K562 (cell line): ENCODE results near the gene PLXNB2. TPM values are rescaled to one million over a fixed set of nuclear protein-coding genes. Genes with fewer than 3 reads are reported as not detected.

Source experiments
- ATAC-seq: fragments of 200-7000 bp; cut with Tn5 transposase; 3 replicates; pipeline ENCODE4 v1.9.1; 2020; ENCODE audit warnings: moderate library complexity
- BruUV-seq: library from RNA; stranded (reverse); fragments of 400-500 nt; replicated peaks from 2 replicates; lab custom pipeline; 2021; lab: Mats Ljungman, UMichigan
- CTCF ChIA-PET: fragments of 300-600 bp; formaldehyde crosslinking; extraction: SDS; loops from one replicate; lab custom pipeline; 2021; ENCODE audit warnings: low intra/inter-chr PET ratio; lab: Yijun Ruan, JAX
- POLR2A ChIA-PET: fragments of 300-600, 350-650 bp; sonication (Branson Sonifier 250); formaldehyde crosslinking; extraction: SDS; loops from one replicate; lab custom pipeline; 2021; ENCODE audit warnings: antibody characterized with exemption, inconsistent platforms; lab: Yijun Ruan, JAX
- DNase-seq, 4 experiments: peaks; one replicate each; pipeline versions ENCODE4 v3.0.0 to v3.0.0-alpha.2; 2011 to 2018; ENCODE audit warnings: low spot score in 3 of 4, mixed read lengths in 3 of 4; ENCODE audit errors: extremely low read depth in 1 of 4
- FAIRE-seq: peaks from 2 replicates; lab custom pipeline; 2011; peaks lifted over from hg19 to GRCh38; lab: Jason Lieb, UNC
- H2AFZ ChIP-seq: 2 replicates; pipeline ENCODE4 v1.6.0; 2011; ENCODE audit warnings: low read depth, low read length, control low read depth, inconsistent platforms
- H3K27ac ChIP-seq: fragments of 200-600 bp; 3 replicates; pipeline ENCODE4 v1.8.0; 2011; ENCODE audit warnings: low read depth, mild to moderate bottlenecking, control low read depth, inconsistent platforms, low read length, moderate library complexity, mixed read lengths; ENCODE audit errors: extremely low read depth
- H3K27me3 ChIP-seq, 2 experiments: fragments of 300-600 bp in 1 of 2; 2 replicates in 1 of 2; 3 replicates in 1 of 2; pipeline versions ENCODE4 v1.6.0 to v1.8.0; 2011; ENCODE audit warnings: inconsistent platforms in 2 of 2, low read length in 2 of 2, mild to moderate bottlenecking in 1 of 2, mixed read lengths in 1 of 2, moderate library complexity in 1 of 2; ENCODE audit not compliant: control insufficient read depth in 2 of 2, insufficient read depth in 2 of 2
- H3K36me3 ChIP-seq: fragments of 300-600 bp; 3 replicates; pipeline ENCODE4 v1.8.0; 2011; ENCODE audit warnings: mild to moderate bottlenecking, low read length, inconsistent platforms; ENCODE audit not compliant: control insufficient read depth, insufficient read depth
- H3K4me1 ChIP-seq, 2 experiments: fragments of 200-600 bp in 1 of 2; replicated peaks in 1 of 2; 2 replicates in 1 of 2; 3 replicates in 1 of 2; pipeline versions ENCODE4 v1.5.1 to v1.8.0; 2011; ENCODE audit warnings: inconsistent platforms in 2 of 2, low read length in 2 of 2, mild to moderate bottlenecking in 1 of 2, mixed read lengths in 1 of 2, moderate library complexity in 1 of 2; ENCODE audit not compliant: control insufficient read depth in 2 of 2, insufficient read depth in 2 of 2
- H3K4me2 ChIP-seq: 2 replicates; pipeline ENCODE4 v1.6.1; 2011; ENCODE audit warnings: low read length, control low read depth, inconsistent platforms, mixed read lengths; ENCODE audit not compliant: insufficient read depth
- H3K4me3 ChIP-seq: fragments of 200-600 bp; sonication (generic), shearing (Covaris generic); 2 replicates; pipeline ENCODE4 v1.5.1; 2016; ENCODE audit warnings: control low read depth, inconsistent platforms
- H3K79me2 ChIP-seq: fragments of 200-600 bp; 3 replicates; pipeline ENCODE4 v1.8.0; 2011; ENCODE audit warnings: low read length, inconsistent platforms; ENCODE audit not compliant: control insufficient read depth, insufficient read depth
- H3K9ac ChIP-seq, 2 experiments: 2 replicates each; pipeline versions ENCODE4 v1.6.0 to v1.6.1; 2011; ENCODE audit warnings: low read depth in 2 of 2, low read length in 2 of 2, control low read depth in 1 of 2, inconsistent platforms in 1 of 2, mild to moderate bottlenecking in 1 of 2, mixed read lengths in 1 of 2; ENCODE audit not compliant: insufficient read depth in 1 of 2
- H3K9me1 ChIP-seq: one replicate; pipeline ENCODE4 v1.6.0; 2011; ENCODE audit warnings: inconsistent platforms, mild to moderate bottlenecking, low read length, moderate library complexity; ENCODE audit not compliant: control insufficient read depth, insufficient read depth
- H3K9me3 ChIP-seq: replicated peaks from 2 replicates; pipeline ENCODE4 v1.5.1; 2011; ENCODE audit warnings: low read depth, low read length, inconsistent platforms; ENCODE audit not compliant: control insufficient read depth, insufficient read depth
- H4K20me1 ChIP-seq: replicated peaks from 2 replicates; pipeline ENCODE4 v1.6.1; 2011; ENCODE audit warnings: low read length, inconsistent platforms, mixed read lengths; ENCODE audit not compliant: control insufficient read depth, insufficient read depth
- MCM7 ChIP-seq, 2 experiments: fragments of 450-650 bp; IDR thresholded peaks; 2 replicates each; pipeline ENCODE4 v1.6.1; 2016 to 2018
- NONO ChIP-seq, 2 experiments: fragments of 200-400 bp in 1 of 2; fragments of 450-650 bp in 1 of 2; formaldehyde crosslinking in 1 of 2; IDR thresholded peaks; 2 replicates each; pipeline ENCODE4 v1.6.1; 2017; ENCODE audit warnings: low read depth in 2 of 2, mild to moderate bottlenecking in 2 of 2, moderate library complexity in 2 of 2, low read length in 1 of 2
- PRPF4 ChIP-seq: fragments of 200-400 bp; formaldehyde crosslinking; IDR thresholded peaks from one replicate; pipeline ENCODE4 v1.6.1; 2017; ENCODE audit warnings: low read length, low read depth, mild to moderate bottlenecking; ENCODE audit not compliant: insufficient read depth, poor library complexity, severe bottlenecking
- SLC30A9 ChIP-seq: fragments of 250-450 bp; sonication (Bioruptor Pico); IDR thresholded peaks from 2 replicates; pipeline ENCODE4 v1.8.0; 2022; ENCODE audit warnings: mild to moderate bottlenecking, moderate library complexity
- SMARCE1 ChIP-seq: fragments of 450-650 bp; IDR thresholded peaks from 2 replicates; pipeline ENCODE4 v1.7.1; 2016; ENCODE audit warnings: mild to moderate bottlenecking
- ZNF121 ChIP-seq: sonication (generic); formaldehyde crosslinking; conservative IDR thresholded peaks from 2 replicates; pipeline ENCODE4 v1.8.0; 2022; ENCODE audit warnings: missing genetic modification reagents
- ZNF551 ChIP-seq: fragments of 250-450 bp; sonication (Bioruptor Pico); IDR thresholded peaks from 2 replicates; pipeline ENCODE4 v1.5.0; 2021; ENCODE audit warnings: mild to moderate bottlenecking, moderate library complexity
- ZNF76 ChIP-seq: fragments of 250-450 bp; sonication (Bioruptor Pico); IDR thresholded peaks from 2 replicates; pipeline ENCODE4 v1.4.0; 2020; ENCODE audit warnings: mild to moderate bottlenecking, moderate library complexity, borderline replicate concordance
- ZNF79 ChIP-seq: fragments of 250-450 bp; sonication (Bioruptor Pico); IDR thresholded peaks from 2 replicates; pipeline ENCODE4 v1.4.0; 2020; ENCODE audit warnings: low read depth, mild to moderate bottlenecking, moderate library complexity
- WGBS: fragments of 100-300 bp; shearing (Covaris generic); methylation state at CpG from one replicate; pipeline ENCODE4 v1.1.6; 2016; ENCODE audit warnings: low coverage, mixed read lengths; ENCODE audit not compliant: insufficient coverage; ENCODE audit errors: missing lambda C conversion rate; 5-methylcytosine and 5-hydroxymethylcytosine counted together
- in situ Hi-C: fragments of 300-500 bp; cut with MboI; formaldehyde crosslinking; loops from 4 replicates; pipeline ENCODE4 v1.15.0; 2018; ENCODE audit warnings: inconsistent platforms, mixed read lengths
- intact Hi-C: fragments of 100-400 bp; cut with micrococcal nuclease; formaldehyde crosslinking; loops from 2 replicates; pipeline ENCODE4 v1.14.2; 2022
- polyA plus RNA-seq, 8 experiments: library from polyadenylated mRNA; depleted of rRNA in 4 of 8; stranded (reverse) in 5 of 8; unstranded in 3 of 8; fragments of >200 nt; fragmentation: Nextera tagmentation in 2 of 8; fragmentation: Illumina TruSeq in 1 of 8; extraction: Ambion mirVana in 2 of 8; extraction: Trizol in 1 of 8; gene quantifications; 2 replicates each; pipeline versions ENCODE4 v1.2.1 to v1.2.3, GENCODE V29; 2011 to 2014; ENCODE audit warnings: inconsistent platforms in 1 of 8, missing spikeins in 1 of 8
- total RNA-seq, 7 experiments: library from RNA; depleted of rRNA in 6 of 7; stranded (reverse); fragments of >200 nt in 6 of 7; fragmentation: Illumina TruSeq in 2 of 7; extraction: Trizol in 2 of 7; gene quantifications; 2 replicates each; pipeline versions ENCODE4 v1.2.1 to v1.2.3, GENCODE V29; 2011 to 2021; ENCODE audit warnings: low replicate concordance in 1 of 7
- TF ChIP-seq, protein P1 (sequence below): sonication (generic); formaldehyde crosslinking; IDR thresholded peaks from 2 replicates; pipeline ENCODE4 v1.8.0; 2022; ENCODE audit warnings: missing genetic modification reagents, mild to moderate bottlenecking, moderate library complexity, borderline replicate concordance

The PLXNB2 gene
- total and polyA plus RNA-seq, 9 of the 15 experiments (the other 6 are each of a cell fraction or from before 2014, with no cell fraction given) = 0.15 to 45.1 (median 13.6) TPM

DNA sequence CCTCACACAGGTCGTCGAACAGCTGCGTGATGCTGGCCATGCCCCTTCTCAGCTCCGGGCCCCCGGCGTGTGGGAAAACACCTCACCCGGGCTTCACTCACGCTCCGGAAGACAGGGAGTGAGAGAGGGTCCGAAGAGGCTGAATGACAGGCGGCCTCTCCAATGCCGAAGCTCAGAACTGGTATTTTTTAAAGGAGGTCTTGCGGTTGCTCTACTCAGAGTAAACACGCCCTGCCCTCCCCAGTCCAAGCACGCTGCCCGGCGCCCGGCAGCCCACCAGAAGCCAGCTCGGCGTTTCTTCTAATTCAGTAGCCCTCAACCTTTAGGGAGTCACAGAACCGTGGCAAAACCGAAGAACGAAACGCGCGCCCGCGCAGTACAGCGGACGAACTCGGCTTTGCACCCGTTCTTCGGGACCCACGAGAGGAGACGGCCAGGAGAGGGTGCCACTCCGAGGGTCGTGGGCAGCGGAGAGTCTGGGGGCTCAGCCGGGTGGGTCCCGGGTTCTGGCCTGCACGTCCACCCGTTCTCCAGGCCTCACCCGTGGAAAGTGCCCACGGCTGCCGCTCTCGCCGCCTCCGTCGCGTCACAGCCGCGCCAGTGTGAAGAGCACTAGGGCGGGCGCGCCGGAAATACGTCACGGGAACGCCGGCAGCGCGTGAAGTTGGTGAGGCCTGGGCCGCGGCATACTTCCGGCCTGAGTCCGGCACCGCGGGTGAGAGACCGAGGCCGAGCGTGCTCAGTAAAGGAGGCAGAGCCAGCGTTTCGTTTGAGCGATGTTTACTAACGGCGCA lies 62.8 kb downstream of the PLXNB2 start, which contains the start of gene TUBGCP6 (continued):
- TF ChIP-seq ZNF79 (CRISPR knock-in tag) (no peak), ZNF551 (CRISPR knock-in tag) (no peak)

DNA sequence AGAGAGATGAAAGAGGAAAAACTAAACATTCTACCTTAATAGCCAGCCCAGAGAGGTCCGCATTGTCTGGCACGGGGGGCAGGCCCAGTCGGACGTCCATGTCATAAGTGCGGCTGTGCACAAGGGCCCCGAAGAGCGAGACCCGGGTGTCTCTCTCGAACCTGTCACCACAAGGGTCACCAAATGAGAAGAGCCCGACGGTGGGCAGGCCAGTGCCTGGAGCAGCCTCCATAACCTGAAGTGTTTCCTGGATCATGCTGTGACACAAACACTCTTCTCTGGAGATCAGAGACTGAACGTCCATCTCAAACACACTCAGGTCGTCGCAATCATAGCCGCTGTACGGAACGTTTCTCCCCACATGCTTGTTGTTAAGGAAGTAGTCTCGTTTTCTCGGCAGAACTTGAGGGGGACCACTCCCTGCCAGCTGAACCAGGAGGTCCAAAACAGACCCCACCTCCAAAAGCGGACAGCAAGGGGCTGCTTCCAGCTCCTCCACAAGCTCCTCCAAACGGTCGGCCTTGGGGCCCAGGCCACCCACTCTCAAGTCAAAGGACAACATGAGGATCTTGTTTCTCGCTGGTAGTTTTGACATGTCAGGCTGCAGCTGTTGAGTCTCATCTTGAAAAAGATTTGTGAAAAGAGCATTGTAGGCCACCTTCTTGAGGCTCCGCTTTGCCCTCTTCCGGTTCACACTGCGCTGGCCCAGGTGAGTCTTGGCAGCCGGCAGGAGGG lies 63.6 kb downstream of the PLXNB2 start:
- intact Hi-C loops = loop anchor here (5.0 kb wide), 1 partner anchor 253 kb away; no protein-coding TSS in a partner anchor
- H3K9me3 ChIP-seq = no peaks in the 10 kb centered on the region
- FAIRE-seq = peak; percentile 60

More for the DNA sequence above, 63.6 kb downstream of the PLXNB2 start:
- DNase-seq = no peak
- Histone ChIP-seq H4K20me1 (peaks cover 15% of the 10 kb centered on the region), H3K27me3 (no peaks in the 10 kb centered on the region), H2AFZ (no peak overlapping the region), H3K9me1 (no peaks in the 10 kb centered on the region), H3K9ac (peak overlapping the region; percentile 80 to 93), H3K27ac (peak overlapping the region; percentile 81), H3K4me1 (peaks cover 7 to 54% of the 10 kb centered on the region in 2 experiments; a peak in 4 of 5 replicates), H3K4me2 (peak overlapping the region; percentile 79), H3K4me3 (peak overlapping the region; percentile 76), H3K79me2 (peaks cover 70% of the 10 kb centered on the region), H3K36me3 (peaks cover 46% of the 10 kb centered on the region; the same call in 2 of the 3 replicates)
- in situ Hi-C loops = loop anchor here (5.0 kb wide), 1 partner anchor 98 kb away; the partner anchor contains the start of gene PPP6R2
- WGBS = 1% methylated on average over 23 of the region's 27 CpGs
- peak; percentile 13; the same call in 2 of the 3 replicates for ATAC-seq
- ChIA-PET CTCF (no interaction called here), POLR2A (interaction anchor here (0.6 to 1.9 kb wide), 4 partner anchors 12 to 150 kb away, joined by 3 to 5 read pairs (median 3); no protein-coding TSS in a partner anchor)
- no TSS peak for BruUV-seq
- no peak for TF ChIP-seq SMARCE1
- TF ChIP-seq MCM7 (IDR thresholded peaks at IDR 0.05) = no peak
- TF ChIP-seq NONO (IDR thresholded peaks at IDR 0.05; ENCODE audit: low read depth in 2 of 2, low read length in 1 of 2) = no peak
- TF ChIP-seq ZNF121 = no peak
- no peak for TF ChIP-seq PRPF4
- no peak for TF ChIP-seq SLC30A9 (CRISPR knock-in tag)
- TF ChIP-seq ZNF76 = no peak
- TF ChIP-seq, protein P1, sequence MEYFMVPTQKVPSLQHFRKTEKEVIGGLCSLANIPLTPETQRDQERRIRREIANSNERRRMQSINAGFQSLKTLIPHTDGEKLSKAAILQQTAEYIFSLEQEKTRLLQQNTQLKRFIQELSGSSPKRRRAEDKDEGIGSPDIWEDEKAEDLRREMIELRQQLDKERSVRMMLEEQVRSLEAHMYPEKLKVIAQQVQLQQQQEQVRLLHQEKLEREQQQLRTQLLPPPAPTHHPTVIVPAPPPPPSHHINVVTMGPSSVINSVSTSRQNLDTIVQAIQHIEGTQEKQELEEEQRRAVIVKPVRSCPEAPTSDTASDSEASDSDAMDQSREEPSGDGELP (CRISPR knock-in tag) = 0 out of 2 replicates have a peak, but pooled peaks have one; percentile 15
